T-helper 2 cell (primary cell): ENCODE measurements around the gene C19orf44.
"Not testable (repeated sequence)": the region's sequence is repeated elsewhere in the genome, so short reads cannot be mapped to it uniquely, and the experiment has no call there.

Source experiments
- DNase-seq, 5 experiments: peaks; one replicate each; pipeline versions ENCODE4 v3.0.0 to v3.0.0-alpha.2; 2012 to 2022

The C19orf44 gene

GRCh38 chr19:16467581-16467980 lies 28.6 kb upstream of the C19orf44 start:
- no peak for DNase-seq

GRCh38 chr19:16470541-16470910 lies 25.7 kb upstream of the C19orf44 start:
- no peak for DNase-seq

GRCh38 chr19:16470911-16471811 lies 25.0 kb upstream of the C19orf44 start:
- peak in 2 of 5 experiments; percentile 3 to 50 for DNase-seq

- DNase-seq = not testable (repeated sequence)
These were observed 23.7 kb upstream of the C19orf44 start for GRCh38 chr19:16472559-16472899.

GRCh38 chr19:16472992-16473391 lies 23.2 kb upstream of the C19orf44 start:
- no peak for DNase-seq

- DNase-seq = no peak
These were observed 22.3 kb upstream of the C19orf44 start for GRCh38 chr19:16473875-16474392.

- no peak for DNase-seq
These were observed 19.8 kb upstream of the C19orf44 start for GRCh38 chr19:16476401-16476800.

- no peak for DNase-seq
These were observed 18.9 kb upstream of the C19orf44 start for GRCh38 chr19:16477311-16477710.

GRCh38 chr19:16482745-16483144 lies 13.4 kb upstream of the C19orf44 start:
- no peak for DNase-seq

- not testable (repeated sequence) for DNase-seq
These were observed 9.7 kb upstream of the C19orf44 start for GRCh38 chr19:16486476-16486875.

GRCh38 chr19:16496613-16496983 lies 404 bp downstream of the C19orf44 start:
- DNase-seq = no peak

- no peak for DNase-seq
These were observed 848 bp downstream of the C19orf44 start for GRCh38 chr19:16497042-16497441.

GRCh38 chr19:16497837-16498236 lies 1.6 kb downstream of the C19orf44 start:
- no peak for DNase-seq

- DNase-seq = no peak
These were observed 8.1 kb downstream of the C19orf44 start for GRCh38 chr19:16504271-16504670.

- DNase-seq = not testable (repeated sequence)
These were observed 10.0 kb downstream of the C19orf44 start for GRCh38 chr19:16506161-16506560.

- no peak for DNase-seq
These were observed 10.8 kb downstream of the C19orf44 start for GRCh38 chr19:16506961-16507360.

GRCh38 chr19:16508546-16508945 lies 12.4 kb downstream of the C19orf44 start:
- DNase-seq = no peak

GRCh38 chr19:16509141-16510061 lies 13.2 kb downstream of the C19orf44 start:
- no peak for DNase-seq

GRCh38 chr19:16512611-16513010 lies 16.4 kb downstream of the C19orf44 start:
- DNase-seq = not testable (repeated sequence)

GRCh38 chr19:16514383-16515019 lies 18.3 kb downstream of the C19orf44 start:
- DNase-seq = no peak

- no peak for DNase-seq
These were observed 20.2 kb downstream of the C19orf44 start for GRCh38 chr19:16516381-16516780.

GRCh38 chr19:16516923-16517610 lies 20.9 kb downstream of the C19orf44 start:
- peak in 1 of 5 experiments; percentile 18 for DNase-seq
